ENCODE data around the gene FOXO1.

Gene FOXO1

DNA sequence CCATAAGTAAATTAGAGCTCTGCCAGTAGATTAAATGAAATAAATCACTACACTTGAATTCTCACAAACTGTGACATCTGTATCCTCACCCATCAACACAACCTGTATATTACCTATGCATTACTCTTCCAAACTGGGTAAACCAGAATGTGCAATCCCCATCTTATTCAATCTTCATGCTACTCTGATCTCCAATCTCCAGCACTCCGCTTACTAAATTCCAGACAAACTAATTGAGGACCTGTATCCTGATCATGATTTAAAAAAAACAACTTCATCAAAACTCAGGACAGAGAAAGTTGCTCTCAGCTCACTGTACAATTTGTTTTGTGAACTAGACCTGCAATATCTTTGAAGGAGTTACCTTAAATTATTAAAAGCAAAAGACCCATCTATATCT is 74.4 kb downstream of the FOXO1 start:
- H3K4me3 ChIP-seq (ENCODE audit: low read depth, low read length): no peak overlapping the region
- TF ChIP-seq, protein P1, sequence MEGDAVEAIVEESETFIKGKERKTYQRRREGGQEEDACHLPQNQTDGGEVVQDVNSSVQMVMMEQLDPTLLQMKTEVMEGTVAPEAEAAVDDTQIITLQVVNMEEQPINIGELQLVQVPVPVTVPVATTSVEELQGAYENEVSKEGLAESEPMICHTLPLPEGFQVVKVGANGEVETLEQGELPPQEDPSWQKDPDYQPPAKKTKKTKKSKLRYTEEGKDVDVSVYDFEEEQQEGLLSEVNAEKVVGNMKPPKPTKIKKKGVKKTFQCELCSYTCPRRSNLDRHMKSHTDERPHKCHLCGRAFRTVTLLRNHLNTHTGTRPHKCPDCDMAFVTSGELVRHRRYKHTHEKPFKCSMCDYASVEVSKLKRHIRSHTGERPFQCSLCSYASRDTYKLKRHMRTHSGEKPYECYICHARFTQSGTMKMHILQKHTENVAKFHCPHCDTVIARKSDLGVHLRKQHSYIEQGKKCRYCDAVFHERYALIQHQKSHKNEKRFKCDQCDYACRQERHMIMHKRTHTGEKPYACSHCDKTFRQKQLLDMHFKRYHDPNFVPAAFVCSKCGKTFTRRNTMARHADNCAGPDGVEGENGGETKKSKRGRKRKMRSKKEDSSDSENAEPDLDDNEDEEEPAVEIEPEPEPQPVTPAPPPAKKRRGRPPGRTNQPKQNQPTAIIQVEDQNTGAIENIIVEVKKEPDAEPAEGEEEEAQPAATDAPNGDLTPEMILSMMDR (IDR thresholded peaks at IDR 0.05; ENCODE audit: control insufficient read depth, extremely low read depth, insufficient read depth): no peak
- DNase-seq (ENCODE audit: low read depth): no peak

DNA sequence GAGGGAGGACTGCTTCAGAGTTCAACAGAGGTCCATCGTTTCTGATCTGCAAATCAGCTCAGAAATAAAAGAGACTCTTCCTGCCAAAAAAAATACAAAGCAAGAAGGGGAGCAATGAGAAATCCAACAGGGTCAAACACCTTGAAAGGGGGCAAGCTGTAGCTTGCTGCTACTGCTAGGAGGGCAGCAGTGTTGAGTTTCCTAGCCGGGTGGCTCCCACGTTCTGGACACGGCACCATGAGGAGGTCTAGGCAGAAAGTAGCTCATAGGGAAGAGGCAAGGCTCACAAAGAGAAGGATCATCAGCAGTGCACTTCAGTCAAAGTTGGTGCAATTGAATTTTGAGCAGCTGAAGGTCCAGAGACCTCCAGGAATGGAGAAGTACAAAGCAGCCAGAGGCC is 75.3 kb downstream of the FOXO1 start:
- no peak for DNase-seq (ENCODE audit: low read depth)
- TF ChIP-seq, protein P1 (IDR thresholded peaks at IDR 0.05; ENCODE audit: control insufficient read depth, extremely low read depth, insufficient read depth): no peak
- H3K4me3 ChIP-seq (ENCODE audit: low read depth, low read length): no peak overlapping the region

DNA sequence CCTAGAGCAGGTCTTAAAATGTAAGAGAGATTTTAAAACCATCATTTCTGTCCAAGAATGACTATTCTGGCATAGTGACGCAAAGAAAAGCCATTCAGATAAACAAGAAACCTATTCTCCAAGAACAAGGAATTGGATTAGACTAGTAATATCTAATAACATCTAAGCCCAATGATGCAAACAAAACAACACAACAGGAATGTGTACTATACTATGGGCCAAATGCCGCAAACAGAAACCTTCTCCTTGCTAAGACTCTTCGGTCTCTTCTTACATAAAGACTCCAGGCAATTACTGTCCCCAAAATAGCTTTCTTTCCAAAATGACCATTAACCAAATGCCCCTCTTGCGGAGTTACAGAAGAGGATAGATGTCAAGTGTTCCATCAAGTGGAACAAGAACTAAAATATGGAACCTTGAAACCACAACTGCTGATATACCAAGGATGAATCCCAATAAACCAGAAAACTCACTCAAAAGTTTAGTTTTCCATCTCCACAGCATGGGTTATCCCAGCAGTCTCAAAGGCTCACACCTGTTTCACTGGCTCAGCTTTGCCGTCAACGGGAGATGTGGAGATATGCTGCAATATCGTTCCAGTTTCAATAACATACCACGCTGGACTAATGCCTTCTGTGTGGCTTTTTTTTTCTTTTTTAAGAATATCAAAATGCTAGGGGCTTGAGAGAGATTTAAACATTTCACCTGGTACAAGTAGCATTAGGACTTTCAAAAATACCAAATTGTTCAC is 76.2 kb downstream of the FOXO1 start:
- TF ChIP-seq, protein P1 (IDR thresholded peaks at IDR 0.05; ENCODE audit: control insufficient read depth, extremely low read depth, insufficient read depth): no peak
- no peak for DNase-seq (ENCODE audit: low read depth)
- no peak overlapping the region for H3K4me3 ChIP-seq (ENCODE audit: low read depth, low read length)

DNA sequence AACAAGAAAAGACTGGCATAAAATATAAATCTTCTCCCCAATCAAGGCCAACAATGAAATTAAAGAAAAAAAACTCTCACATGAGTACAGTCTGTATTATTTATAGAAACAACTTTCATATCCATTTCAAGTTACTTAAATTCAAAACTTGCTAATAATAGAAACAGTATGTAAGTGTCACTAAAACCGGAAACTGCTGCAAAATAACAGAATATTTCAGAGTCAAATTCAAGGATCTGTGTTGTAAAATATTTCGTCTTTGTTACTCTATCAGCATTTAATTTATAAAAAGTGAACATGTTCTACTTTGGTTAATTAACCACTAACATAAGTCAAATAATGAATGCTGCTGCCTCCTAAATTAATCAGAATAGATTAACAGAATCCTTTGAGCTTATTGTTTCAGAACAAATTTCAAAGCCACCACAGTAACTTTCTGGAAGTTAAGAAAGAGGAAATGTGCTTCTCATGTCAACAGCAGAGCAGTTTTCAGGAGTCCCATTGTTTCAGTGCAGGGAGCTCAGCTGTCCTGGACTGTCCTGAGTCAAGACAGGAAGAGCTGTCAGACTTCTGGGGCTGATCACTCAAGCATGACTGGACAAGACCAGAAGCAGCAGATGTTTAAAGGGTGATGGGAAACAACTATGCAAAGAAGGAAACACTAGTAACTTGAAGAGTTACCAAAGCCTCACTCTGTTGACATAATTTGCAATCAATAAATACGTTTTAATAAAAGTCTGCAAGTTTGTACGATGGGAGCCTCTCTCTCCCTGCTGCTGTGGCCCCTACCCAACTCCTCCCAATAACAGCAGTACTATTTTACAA is 76.9 kb downstream of the FOXO1 start:
- H3K4me3 ChIP-seq (ENCODE audit: low read depth, low read length): no peak overlapping the region
- no peak for DNase-seq (ENCODE audit: low read depth)
- TF ChIP-seq, protein P1 (IDR thresholded peaks at IDR 0.05; ENCODE audit: control insufficient read depth, extremely low read depth, insufficient read depth): no peak

DNA sequence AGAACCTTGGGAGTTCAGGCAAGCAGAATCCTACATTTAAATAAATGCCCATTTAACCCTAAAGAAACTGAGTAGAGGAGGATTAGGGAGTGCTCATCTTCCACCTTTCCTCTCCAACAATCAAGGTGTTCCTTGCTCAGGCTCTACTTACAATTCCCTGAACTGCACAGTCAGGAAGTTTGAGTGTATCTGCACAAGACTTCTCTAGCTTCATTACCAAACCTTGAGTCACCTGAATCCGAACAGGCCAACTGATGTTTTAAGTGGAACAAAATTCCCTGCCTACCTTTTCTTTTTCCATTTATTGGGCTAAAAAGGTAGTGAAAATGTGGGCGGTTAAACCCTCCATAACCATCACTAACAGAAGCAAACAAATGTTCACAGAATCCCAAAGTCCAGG is 78.3 kb downstream of the FOXO1 start:
- TF ChIP-seq, protein P1 (IDR thresholded peaks at IDR 0.05; ENCODE audit: control insufficient read depth, extremely low read depth, insufficient read depth): no peak
- no peak overlapping the region for H3K4me3 ChIP-seq (ENCODE audit: low read depth, low read length)
- DNase-seq (ENCODE audit: low read depth): no peak

DNA sequence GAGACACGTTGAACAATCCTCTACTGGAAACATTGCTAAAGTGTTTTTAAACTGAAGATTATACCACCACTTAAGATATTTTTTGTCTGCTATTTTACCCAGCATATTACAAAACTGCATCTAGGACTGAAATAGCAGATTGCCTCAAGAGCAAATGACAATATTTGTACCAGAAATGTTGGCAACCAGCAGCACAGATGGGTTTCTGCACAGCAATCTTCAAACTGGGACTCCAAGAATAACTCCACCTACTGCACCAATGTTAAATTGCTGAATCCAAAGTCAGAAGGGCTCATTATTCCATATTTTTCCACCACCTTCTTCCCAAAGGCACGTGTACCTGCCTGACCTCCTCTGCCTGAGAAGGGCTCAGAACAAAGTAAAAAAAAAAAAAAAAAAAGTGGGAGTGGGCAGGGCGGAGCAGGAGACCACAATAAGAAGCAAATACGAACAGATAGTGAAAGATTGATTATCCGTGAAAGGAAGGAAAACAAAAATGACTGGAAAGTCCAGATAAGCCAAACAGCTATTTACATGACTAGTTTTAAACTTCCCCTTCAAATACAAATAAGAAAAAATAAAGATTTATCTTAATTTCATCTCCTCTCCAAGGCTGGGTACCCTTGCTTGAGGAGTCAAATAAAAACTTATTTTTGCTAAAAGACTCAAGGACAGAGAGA is 79.4 kb downstream of the FOXO1 start:
- H3K4me3 ChIP-seq (ENCODE audit: low read depth, low read length): no peak overlapping the region
- TF ChIP-seq, protein P1 (IDR thresholded peaks at IDR 0.05; ENCODE audit: control insufficient read depth, extremely low read depth, insufficient read depth): no peak
- DNase-seq (ENCODE audit: low read depth): no peak
